ENCODE results near the gene VSIG10. TPM values are rescaled to one million over a fixed set of nuclear protein-coding genes. Genes with fewer than 3 reads are reported as not detected.

The VSIG10 gene, protein sequence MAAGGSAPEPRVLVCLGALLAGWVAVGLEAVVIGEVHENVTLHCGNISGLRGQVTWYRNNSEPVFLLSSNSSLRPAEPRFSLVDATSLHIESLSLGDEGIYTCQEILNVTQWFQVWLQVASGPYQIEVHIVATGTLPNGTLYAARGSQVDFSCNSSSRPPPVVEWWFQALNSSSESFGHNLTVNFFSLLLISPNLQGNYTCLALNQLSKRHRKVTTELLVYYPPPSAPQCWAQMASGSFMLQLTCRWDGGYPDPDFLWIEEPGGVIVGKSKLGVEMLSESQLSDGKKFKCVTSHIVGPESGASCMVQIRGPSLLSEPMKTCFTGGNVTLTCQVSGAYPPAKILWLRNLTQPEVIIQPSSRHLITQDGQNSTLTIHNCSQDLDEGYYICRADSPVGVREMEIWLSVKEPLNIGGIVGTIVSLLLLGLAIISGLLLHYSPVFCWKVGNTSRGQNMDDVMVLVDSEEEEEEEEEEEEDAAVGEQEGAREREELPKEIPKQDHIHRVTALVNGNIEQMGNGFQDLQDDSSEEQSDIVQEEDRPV
- 10 to 100 TPM; 11.6 to 22.9 (median 18.2) TPM for total RNA-seq
- 1 to 10 TPM; 4.9 to 7.0 (median 5.2) TPM for polyA plus RNA-seq
- long read RNA-seq, donor 1, partial matches to known transcripts: 0 of 5 reads
- long read RNA-seq, donor 1, other reads (novel, unspliced or antisense): 0 of 5 reads
- long read RNA-seq, donor 2, partial matches to known transcripts: 10 of 210 reads
- long read RNA-seq, donor 2, other reads (novel, unspliced or antisense): 196 of 210 reads

DNA sequence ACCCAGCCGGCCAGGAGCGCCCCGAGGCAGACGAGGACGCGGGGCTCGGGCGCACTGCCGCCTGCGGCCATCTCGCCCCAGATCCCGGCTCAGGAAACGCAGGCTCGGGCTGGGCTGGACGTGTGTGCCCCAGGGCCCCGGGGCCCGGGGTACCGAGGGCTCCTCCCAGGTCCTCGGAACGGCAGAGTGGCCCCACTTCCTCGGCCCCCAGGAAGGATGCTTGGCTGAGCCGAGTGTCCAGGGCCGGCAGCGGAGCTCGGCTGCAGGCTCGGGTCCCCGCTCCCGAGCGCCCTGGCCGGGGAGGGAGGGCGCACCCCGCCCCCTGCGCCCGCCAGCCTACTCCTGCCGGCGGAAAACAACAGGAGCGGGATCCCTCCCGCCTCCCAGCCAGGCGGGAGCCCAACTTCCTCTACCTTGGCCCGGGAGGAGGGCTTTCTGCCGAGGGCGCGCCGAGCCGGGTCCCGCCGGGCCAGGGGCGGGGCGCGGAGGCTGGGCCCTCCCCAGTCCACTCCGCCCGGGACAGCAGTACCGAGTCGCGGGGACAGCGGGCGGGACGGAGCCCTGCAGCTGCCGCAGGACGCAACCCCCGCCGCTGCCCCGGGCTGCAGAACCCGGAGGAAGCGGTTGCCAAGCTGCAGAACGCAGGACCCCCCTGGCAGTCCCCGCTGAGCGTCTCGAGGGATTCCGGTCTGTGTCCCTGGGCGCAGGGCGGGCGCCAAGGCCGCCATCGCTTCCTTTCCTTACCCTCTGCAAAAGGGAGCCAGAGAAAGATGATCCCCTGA lies at the start of gene VSIG10:
VSIG10 (minus strand) TSS at position 411 of the 782 bp plus-strand sequence; CDS start at position 71, 340 bp downstream.
- 0 to 1% (median 0%) methylated on average over 31 to 75 of the region's 75 CpGs for WGBS, 5 donors
- peak within 1 kb of the TSS in 7 of 8 donors; percentile 47 to 81 (median 73) for H3K27ac ChIP-seq
- H3K27me3 ChIP-seq (replicated peaks in 1 of 7): peaks cover 0 to 35% (median 11%) of the 10 kb centered on the region in 7 donors
- H3K4me3 ChIP-seq: peak within 1 kb of the TSS; percentile 75 to 91 (median 82)
- H3K9me3 ChIP-seq: no peaks in the 10 kb centered on the region
- TF ChIP-seq, protein P1, sequence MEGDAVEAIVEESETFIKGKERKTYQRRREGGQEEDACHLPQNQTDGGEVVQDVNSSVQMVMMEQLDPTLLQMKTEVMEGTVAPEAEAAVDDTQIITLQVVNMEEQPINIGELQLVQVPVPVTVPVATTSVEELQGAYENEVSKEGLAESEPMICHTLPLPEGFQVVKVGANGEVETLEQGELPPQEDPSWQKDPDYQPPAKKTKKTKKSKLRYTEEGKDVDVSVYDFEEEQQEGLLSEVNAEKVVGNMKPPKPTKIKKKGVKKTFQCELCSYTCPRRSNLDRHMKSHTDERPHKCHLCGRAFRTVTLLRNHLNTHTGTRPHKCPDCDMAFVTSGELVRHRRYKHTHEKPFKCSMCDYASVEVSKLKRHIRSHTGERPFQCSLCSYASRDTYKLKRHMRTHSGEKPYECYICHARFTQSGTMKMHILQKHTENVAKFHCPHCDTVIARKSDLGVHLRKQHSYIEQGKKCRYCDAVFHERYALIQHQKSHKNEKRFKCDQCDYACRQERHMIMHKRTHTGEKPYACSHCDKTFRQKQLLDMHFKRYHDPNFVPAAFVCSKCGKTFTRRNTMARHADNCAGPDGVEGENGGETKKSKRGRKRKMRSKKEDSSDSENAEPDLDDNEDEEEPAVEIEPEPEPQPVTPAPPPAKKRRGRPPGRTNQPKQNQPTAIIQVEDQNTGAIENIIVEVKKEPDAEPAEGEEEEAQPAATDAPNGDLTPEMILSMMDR (IDR thresholded peaks at IDR 0.05 in 8 of 11, conservative IDR thresholded peaks at IDR 0.05 in 3 of 11): no peak
- peak in 1 of 3 donors; percentile 20 for TF ChIP-seq POLR2A (IDR thresholded peaks at IDR 0.05)
- TF ChIP-seq POLR2AphosphoS5 (IDR thresholded peaks at IDR 0.05): peak in 2 of 3 donors; percentile 77 to 81
- peak; percentile 86 for DNase-seq
- H3K36me3 ChIP-seq: no peaks in the 10 kb centered on the region
- H3K4me1 ChIP-seq: peaks cover 0 to 28% (median 23%) of the 10 kb centered on the region in 6 donors
- intact Hi-C loops (cut with DNase I; ENCODE audit: low total_unique reads): no loop called here

DNA sequence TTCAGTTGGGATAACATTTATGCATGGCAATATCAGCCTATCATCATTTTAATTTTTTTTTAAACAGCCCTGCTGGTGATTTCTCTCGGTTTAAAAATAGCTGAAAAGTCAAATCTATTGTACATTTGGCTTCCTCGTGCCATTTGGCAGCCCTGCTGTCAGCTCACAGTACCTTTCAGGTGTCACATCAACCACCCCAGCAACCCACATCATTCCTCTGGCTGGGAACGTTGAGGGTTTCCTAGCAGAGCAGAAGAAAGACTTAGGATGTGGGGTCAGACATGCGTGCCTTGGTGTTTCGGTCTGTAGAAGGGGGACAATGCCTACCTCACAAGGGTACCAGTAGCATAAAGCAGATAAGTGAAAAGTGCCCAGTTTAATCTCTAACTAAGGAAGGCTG lies 47.9 kb upstream of the VSIG10 start:
- TF ChIP-seq POLR2A (IDR thresholded peaks at IDR 0.05): no peak
- TF ChIP-seq, protein P1 (IDR thresholded peaks at IDR 0.05 in 8 of 11, conservative IDR thresholded peaks at IDR 0.05 in 3 of 11): no peak
- no peak for TF ChIP-seq POLR2AphosphoS5 (IDR thresholded peaks at IDR 0.05)

DNA sequence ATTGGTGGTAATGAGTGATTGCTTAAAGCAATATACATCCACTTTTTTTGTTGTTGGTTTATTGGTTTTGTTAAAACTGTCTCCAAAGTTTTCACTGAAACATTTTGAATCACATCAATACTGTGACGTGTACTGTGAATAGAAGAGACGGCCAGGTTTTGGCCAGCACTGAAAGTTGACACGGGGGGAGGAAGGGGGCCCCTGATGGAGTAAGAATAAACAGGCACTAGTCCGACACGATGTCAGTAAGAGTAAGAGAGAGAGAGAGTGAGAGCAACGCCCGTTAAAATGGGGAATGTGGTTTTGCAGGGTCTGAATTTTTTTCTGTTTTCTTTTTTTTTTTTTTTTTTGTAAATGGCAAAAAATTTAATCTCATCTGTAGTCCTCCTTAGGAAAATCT lies 46.8 kb upstream of the VSIG10 start:
- Histone ChIP-seq H3K36me3 (peaks cover 0 to 99% (median 41%) of the 10 kb centered on the region in 6 donors), H3K4me3 (no peak overlapping the region), H3K9me3 (no peaks in the 10 kb centered on the region), H3K27me3 (replicated peaks in 1 of 7) (no peaks in the 10 kb centered on the region), H3K27ac (no peak overlapping the region), H3K4me1 (no peaks in the 10 kb centered on the region)
- WGBS, 5 donors: 64 to 75% (median 72%) methylated on average over 7 of the region's 7 CpGs
- DNase-seq: no peak
- TF ChIP-seq POLR2A (IDR thresholded peaks at IDR 0.05) (no peak), POLR2AphosphoS5 (IDR thresholded peaks at IDR 0.05) (no peak)
- TF ChIP-seq, protein P1 (IDR thresholded peaks at IDR 0.05 in 8 of 11, conservative IDR thresholded peaks at IDR 0.05 in 3 of 11): no peak
- intact Hi-C loops (cut with DNase I; ENCODE audit: low total_unique reads): no loop called here

More for the DNA sequence above, 47.9 kb upstream of the VSIG10 start:
- H3K36me3 ChIP-seq: peaks cover 0 to 99% (median 35%) of the 10 kb centered on the region in 6 donors
- H3K4me1 ChIP-seq: no peaks in the 10 kb centered on the region
- H3K27me3 ChIP-seq (replicated peaks in 1 of 7): no peaks in the 10 kb centered on the region
- no peak overlapping the region for H3K4me3 ChIP-seq
- 85 to 96% (median 93%) methylated on average over 5 of the region's 5 CpGs for WGBS, 5 donors
- H3K27ac ChIP-seq: no peak overlapping the region
- H3K9me3 ChIP-seq: no peaks in the 10 kb centered on the region
- intact Hi-C loops (cut with DNase I; ENCODE audit: low total_unique reads): no loop called here
- no peak for DNase-seq

Measured in spleen (tissue), 13 donors.